SK-N-SH treated with all-trans-retinoic acid at 6 μM for 48 hours (cell line): ENCODE results near the gene C10orf143.

Experiments
- ATAC-seq: fragments of 200-7000 bp; cut with Tn5 transposase; 3 replicates; pipeline ENCODE4 v1.9.1; 2020; ENCODE audit warnings: mild to moderate bottlenecking, moderate library complexity
- ARNTL ChIP-seq: fragments of 450-650 bp; formaldehyde crosslinking; IDR thresholded peaks from 2 replicates; pipeline ENCODE4 v1.5.0; 2020; ENCODE audit warnings: low read depth, mild to moderate bottlenecking, moderate library complexity, borderline replicate concordance
- BACH2 ChIP-seq: fragments of 250-450 bp; sonication (Bioruptor Pico); IDR thresholded peaks from 2 replicates; pipeline ENCODE4 v1.9.0; 2021; ENCODE audit warnings: mild to moderate bottlenecking, borderline replicate concordance
- CSDC2 ChIP-seq: fragments of 250-450 bp; sonication (Bioruptor Pico); IDR thresholded peaks from 2 replicates; pipeline ENCODE4 v1.5.0; 2020; ENCODE audit warnings: mild to moderate bottlenecking, moderate library complexity
- CSRNP3 ChIP-seq: fragments of 250-450 bp; sonication (Bioruptor Pico); IDR thresholded peaks from 2 replicates; pipeline ENCODE4 v1.5.1; 2021; ENCODE audit warnings: mild to moderate bottlenecking, moderate library complexity
- ESRRG ChIP-seq: fragments of 250-450 bp; sonication (Bioruptor Pico); IDR thresholded peaks from 2 replicates; pipeline ENCODE4 v1.6.1; 2021; ENCODE audit warnings: mild to moderate bottlenecking
- GLIS3 ChIP-seq: fragments of 250-450 bp; sonication (Bioruptor Pico); IDR thresholded peaks from 2 replicates; pipeline ENCODE4 v1.5.0; 2020; ENCODE audit warnings: mild to moderate bottlenecking, moderate library complexity
- ISL1 ChIP-seq: fragments of 250-450 bp; sonication (Bioruptor Pico); IDR thresholded peaks from 2 replicates; pipeline ENCODE4 v2.1.2; 2022; ENCODE audit warnings: mild to moderate bottlenecking, moderate library complexity
- OSR1 ChIP-seq: fragments of 250-450 bp; sonication (Bioruptor Pico); IDR thresholded peaks from 2 replicates; pipeline ENCODE4 v1.8.0; 2022; ENCODE audit warnings: moderate library complexity, mild to moderate bottlenecking, inconsistent platforms
- PATZ1 ChIP-seq: fragments of 250-450 bp; sonication (Bioruptor Pico); IDR thresholded peaks from 2 replicates; pipeline ENCODE4 v1.8.0; 2020; ENCODE audit warnings: mild to moderate bottlenecking, moderate library complexity, borderline replicate concordance
- POU6F1 ChIP-seq: fragments of 250-450 bp; sonication (Bioruptor Pico); IDR thresholded peaks from 2 replicates; pipeline ENCODE4 v1.8.0; 2021; ENCODE audit warnings: low read depth, mild to moderate bottlenecking, moderate library complexity, borderline replicate concordance
- PPARA ChIP-seq: fragments of 250-450 bp; sonication (Bioruptor Pico); IDR thresholded peaks from 2 replicates; pipeline ENCODE4 v1.5.0; 2020; ENCODE audit warnings: mild to moderate bottlenecking, borderline replicate concordance
- SNAI2 ChIP-seq: fragments of 250-450 bp; sonication (Bioruptor Pico); IDR thresholded peaks from 2 replicates; pipeline ENCODE4 v1.5.0; 2020; ENCODE audit warnings: mild to moderate bottlenecking, moderate library complexity
- TOX ChIP-seq: fragments of 250-450 bp; sonication (Bioruptor Pico); IDR thresholded peaks from 2 replicates; pipeline ENCODE4 v1.8.0; 2021; ENCODE audit warnings: mild to moderate bottlenecking, moderate library complexity, borderline replicate concordance
- TSHZ2 ChIP-seq: fragments of 250-450 bp; sonication (Bioruptor Pico); IDR thresholded peaks from 2 replicates; pipeline ENCODE4 v1.5.0; 2020; ENCODE audit warnings: mild to moderate bottlenecking, moderate library complexity
- ZC3H10 ChIP-seq: fragments of 250-450 bp; sonication (Bioruptor Pico); IDR thresholded peaks from 2 replicates; pipeline ENCODE4 v1.5.1; 2021; ENCODE audit warnings: mild to moderate bottlenecking, moderate library complexity
- ZFP30 ChIP-seq: fragments of 450-650 bp; formaldehyde crosslinking; IDR thresholded peaks from 2 replicates; pipeline ENCODE4 v1.5.0; 2022; ENCODE audit warnings: mild to moderate bottlenecking, moderate library complexity
- ZNF565 ChIP-seq: fragments of 450-650 bp; formaldehyde crosslinking; conservative IDR thresholded peaks from 2 replicates; pipeline ENCODE4 v1.5.0; 2020; ENCODE audit warnings: low read depth, mild to moderate bottlenecking, moderate library complexity
- ZNF70 ChIP-seq: fragments of 450-650 bp; formaldehyde crosslinking; IDR thresholded peaks from 2 replicates; pipeline ENCODE4 v1.5.0; 2020; ENCODE audit warnings: mild to moderate bottlenecking, moderate library complexity

Gene C10orf143

GRCh38 chr10:130036296-130037065 lies 74.1 kb downstream of the C10orf143 start:
- ATAC-seq = no peak
- TF ChIP-seq PATZ1 (CRISPR knock-in tag) = no peak
- TF ChIP-seq SNAI2 (CRISPR knock-in tag) = no peak
- no peak for TF ChIP-seq OSR1 (CRISPR knock-in tag)
- no peak for TF ChIP-seq GLIS3
- TF ChIP-seq ZFP30 = no peak
- no peak for TF ChIP-seq ZC3H10 (CRISPR knock-in tag)
- no peak for TF ChIP-seq BACH2 (CRISPR knock-in tag)
- TF ChIP-seq POU6F1 = no peak

GRCh38 chr10:130029209-130029608 lies 81.4 kb downstream of the C10orf143 start:
- ATAC-seq = no peak
- no peak for TF ChIP-seq ZNF565 (CRISPR knock-in tag)

- ATAC-seq = no peak
- TF ChIP-seq POU6F1 (no peak), TOX (CRISPR knock-in tag) (no peak), ESRRG (CRISPR knock-in tag) (no peak), BACH2 (CRISPR knock-in tag) (no peak), PATZ1 (CRISPR knock-in tag) (no peak)
Measured at GRCh38 chr10:130028465-130028819, 82.2 kb downstream of the C10orf143 start.

- no peak for ATAC-seq
- no peak for TF ChIP-seq PPARA (CRISPR knock-in tag)
- TF ChIP-seq ZFP30 = no peak
- TF ChIP-seq TSHZ2 = no peak
- TF ChIP-seq ZNF70 (CRISPR knock-in tag) = no peak
- TF ChIP-seq ISL1 (CRISPR knock-in tag) = no peak
- TF ChIP-seq CSRNP3 (CRISPR knock-in tag) = no peak
- TF ChIP-seq GLIS3 = no peak
- TF ChIP-seq TOX (CRISPR knock-in tag) = no peak
- no peak for TF ChIP-seq ARNTL (CRISPR knock-in tag)
- TF ChIP-seq BACH2 (CRISPR knock-in tag) = no peak
- TF ChIP-seq CSDC2 (CRISPR knock-in tag) = no peak
Measured at GRCh38 chr10:130027716-130028464, 82.7 kb downstream of the C10orf143 start.
